Thoracic aorta (tissue), 2 donors: ENCODE results near the gene TEX48. TPM values are rescaled to one million over a fixed set of nuclear protein-coding genes. Genes with fewer than 3 reads are reported as not detected.

Experiments used
- ATAC-seq: fragments of 150-250 bp; one replicate; pipeline ENCODE4 v1.8.0; 2017; ENCODE audit warnings: low read depth; ENCODE audit not compliant: insufficient number of reproducible peaks, low FRiP score
- DNase-seq: peaks from one replicate; pipeline ENCODE4 v3.0.0-alpha.2; 2020; ENCODE audit warnings: low spot score
- H3K27ac ChIP-seq, 2 donors: fragments of 200-600 bp; sonication (generic); 1 replicate in 1 of 2; 2 replicates in 1 of 2; pipeline ENCODE4 v1.5.1; 2016; ENCODE audit warnings: mild to moderate bottlenecking in 2 of 2, moderate library complexity in 2 of 2
- H3K27me3 ChIP-seq: fragments of 200-600 bp; sonication (generic); replicated peaks from 2 replicates; pipeline ENCODE4 v1.6.0; 2016; ENCODE audit warnings: mild to moderate bottlenecking; ENCODE audit not compliant: insufficient read depth
- H3K36me3 ChIP-seq: fragments of 200-600 bp; sonication (generic); one replicate; pipeline ENCODE4 v1.5.1; 2016
- H3K4me1 ChIP-seq, 2 donors: fragments of 200-600 bp; sonication (generic); 1 replicate in 1 of 2; 2 replicates in 1 of 2; pipeline versions ENCODE4 v1.5.1 to v1.6.0; 2016; ENCODE audit warnings: low read depth in 2 of 2, mild to moderate bottlenecking in 1 of 2; ENCODE audit not compliant: control insufficient read depth in 1 of 2
- H3K4me3 ChIP-seq: fragments of 200-600 bp; sonication (generic); 2 replicates; pipeline ENCODE4 v1.5.1; 2016; ENCODE audit warnings: mild to moderate bottlenecking
- H3K9me3 ChIP-seq: fragments of 200-600 bp; sonication (generic); 2 replicates; pipeline ENCODE4 v1.5.1; 2016
- total RNA-seq, 2 donors: library from RNA; depleted of rRNA; stranded (reverse); fragments of >200 nt; gene quantifications; one replicate each; pipeline versions ENCODE4 v1.1.0 to v1.2.3, GENCODE V29; 2016
- TF ChIP-seq, protein P1 (sequence below): fragments of 200-600 bp; sonication (generic); IDR thresholded peaks from one replicate; pipeline ENCODE4 v1.5.1; 2019; ENCODE audit warnings: antibody characterized with exemption

TEX48 gene
- total RNA-seq, 2 donors from 2014 or later: not detected

DNA sequence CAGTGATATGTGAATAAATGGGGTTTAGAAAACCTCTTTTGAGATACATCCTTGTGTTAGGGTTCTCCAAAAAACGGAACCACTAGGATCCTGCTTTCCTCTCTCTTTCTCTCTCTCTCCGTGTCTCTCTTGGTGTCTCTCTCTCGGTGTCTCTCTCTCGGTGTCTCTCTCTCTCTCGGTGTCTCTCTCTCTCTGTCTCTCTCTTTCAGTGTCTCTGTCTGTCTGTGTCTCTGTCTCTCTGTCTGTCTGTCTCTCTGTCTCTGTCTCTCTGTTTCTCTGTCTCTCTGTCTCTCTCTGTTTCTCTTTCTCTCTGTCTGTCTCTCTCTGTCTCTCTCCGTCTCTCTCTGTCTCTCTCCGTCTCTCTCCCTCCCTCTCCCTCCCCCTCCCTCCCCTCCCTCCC, 7.8 kb upstream of the TEX48 start:
- DNase-seq: no peak
- Histone ChIP-seq H3K36me3 (no peaks in the 10 kb centered on the region), H3K27ac (no peak overlapping the region), H3K9me3 (no peaks in the 10 kb centered on the region), H3K4me3 (no peak overlapping the region), H3K4me1 (no peaks in the 10 kb centered on the region), H3K27me3 (no peaks in the 10 kb centered on the region)
- TF ChIP-seq, protein P1, sequence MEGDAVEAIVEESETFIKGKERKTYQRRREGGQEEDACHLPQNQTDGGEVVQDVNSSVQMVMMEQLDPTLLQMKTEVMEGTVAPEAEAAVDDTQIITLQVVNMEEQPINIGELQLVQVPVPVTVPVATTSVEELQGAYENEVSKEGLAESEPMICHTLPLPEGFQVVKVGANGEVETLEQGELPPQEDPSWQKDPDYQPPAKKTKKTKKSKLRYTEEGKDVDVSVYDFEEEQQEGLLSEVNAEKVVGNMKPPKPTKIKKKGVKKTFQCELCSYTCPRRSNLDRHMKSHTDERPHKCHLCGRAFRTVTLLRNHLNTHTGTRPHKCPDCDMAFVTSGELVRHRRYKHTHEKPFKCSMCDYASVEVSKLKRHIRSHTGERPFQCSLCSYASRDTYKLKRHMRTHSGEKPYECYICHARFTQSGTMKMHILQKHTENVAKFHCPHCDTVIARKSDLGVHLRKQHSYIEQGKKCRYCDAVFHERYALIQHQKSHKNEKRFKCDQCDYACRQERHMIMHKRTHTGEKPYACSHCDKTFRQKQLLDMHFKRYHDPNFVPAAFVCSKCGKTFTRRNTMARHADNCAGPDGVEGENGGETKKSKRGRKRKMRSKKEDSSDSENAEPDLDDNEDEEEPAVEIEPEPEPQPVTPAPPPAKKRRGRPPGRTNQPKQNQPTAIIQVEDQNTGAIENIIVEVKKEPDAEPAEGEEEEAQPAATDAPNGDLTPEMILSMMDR: no peak
- no peak for ATAC-seq

DNA sequence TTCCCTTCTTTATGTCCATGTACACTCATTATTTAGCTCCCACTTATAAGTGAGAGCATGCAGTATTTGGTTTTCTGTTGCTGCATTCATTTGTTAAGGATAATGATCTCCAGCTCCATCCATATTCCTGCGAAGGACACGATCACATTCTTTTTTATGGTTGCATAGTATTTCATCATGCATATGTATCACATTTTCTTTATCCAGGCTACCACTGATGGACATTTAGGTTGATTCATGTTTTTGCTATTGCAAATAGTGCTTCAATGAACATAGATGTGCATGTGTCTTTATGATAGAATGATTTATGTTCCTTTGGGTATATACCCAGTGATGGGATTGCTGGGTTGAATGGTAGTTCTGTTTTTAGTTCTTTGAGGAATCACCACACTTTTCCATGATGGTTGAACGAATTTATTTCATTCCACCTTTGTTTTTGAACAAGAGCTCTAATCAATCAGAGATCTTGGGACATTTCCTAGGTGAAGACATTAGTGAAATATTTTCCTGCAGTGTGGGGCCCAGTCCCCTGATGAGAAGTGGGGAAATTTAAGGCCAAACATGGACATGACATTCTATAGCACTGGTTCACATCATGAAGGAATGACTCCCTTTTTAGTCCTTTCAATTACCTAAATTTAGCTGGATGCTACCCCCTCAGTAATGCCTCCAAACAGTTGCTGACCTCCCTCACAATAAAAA, 7.1 kb upstream of the TEX48 start:
- no peaks in the 10 kb centered on the region for H3K4me1 ChIP-seq
- ATAC-seq: no peak
- TF ChIP-seq, protein P1: no peak

DNA sequence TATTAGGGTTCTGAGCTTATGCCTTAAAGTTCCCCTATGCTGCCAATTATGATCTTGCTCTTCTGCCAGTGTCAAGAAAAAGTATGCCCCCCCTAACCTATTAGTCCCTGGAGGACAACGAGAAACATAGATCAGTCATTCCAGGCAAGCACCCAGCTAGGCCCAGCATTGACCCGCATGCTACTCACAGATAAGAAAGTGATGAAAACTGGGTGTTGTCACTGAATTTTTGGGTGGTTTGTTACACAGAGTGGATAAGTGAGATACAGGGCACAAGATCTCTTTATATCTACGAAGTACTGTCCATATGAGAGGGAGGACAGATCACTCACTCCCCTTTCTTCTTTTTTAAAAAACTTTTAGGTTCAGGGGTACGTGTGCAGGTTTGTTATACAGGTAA, 6.4 kb upstream of the TEX48 start:
- no peak for ATAC-seq
- TF ChIP-seq, protein P1: no peak
- H3K27me3 ChIP-seq: no peaks in the 10 kb centered on the region
- H3K4me1 ChIP-seq: no peaks in the 10 kb centered on the region
- no peak for DNase-seq
- H3K9me3 ChIP-seq: no peaks in the 10 kb centered on the region
- no peaks in the 10 kb centered on the region for H3K36me3 ChIP-seq
- H3K27ac ChIP-seq: no peak overlapping the region
- H3K4me3 ChIP-seq: no peak overlapping the region

More for the DNA sequence above, 7.1 kb upstream of the TEX48 start:
- no peaks in the 10 kb centered on the region for H3K9me3 ChIP-seq
- no peak overlapping the region for H3K4me3 ChIP-seq
- no peaks in the 10 kb centered on the region for H3K36me3 ChIP-seq
- DNase-seq: no peak
- no peaks in the 10 kb centered on the region for H3K27me3 ChIP-seq
- H3K27ac ChIP-seq: no peak overlapping the region

DNA sequence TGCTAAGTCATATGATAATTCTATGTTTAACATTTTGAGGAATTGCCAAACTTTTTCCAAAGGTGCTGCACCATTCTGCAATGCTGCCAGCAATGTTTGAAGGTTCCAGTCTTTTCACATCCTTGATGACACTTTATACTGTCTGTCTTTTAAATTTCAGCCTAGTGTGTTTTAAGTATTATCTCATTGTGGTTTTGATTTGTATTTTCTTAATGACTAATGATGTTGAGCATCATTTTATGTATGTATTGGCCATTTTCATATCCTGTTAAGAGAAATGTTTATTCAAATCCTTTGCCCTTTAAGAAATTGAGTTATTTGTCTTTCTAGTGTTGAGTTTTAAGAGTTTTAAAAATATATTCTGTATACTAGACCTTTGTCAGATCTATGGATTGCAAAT, 5.0 kb upstream of the TEX48 start:
- Histone ChIP-seq H3K27ac (no peak overlapping the region), H3K4me3 (no peak overlapping the region), H3K4me1 (no peaks in the 10 kb centered on the region), H3K9me3 (no peaks in the 10 kb centered on the region), H3K36me3 (no peaks in the 10 kb centered on the region), H3K27me3 (no peaks in the 10 kb centered on the region)
- TF ChIP-seq, protein P1: no peak
- ATAC-seq: no peak
- DNase-seq: no peak

DNA sequence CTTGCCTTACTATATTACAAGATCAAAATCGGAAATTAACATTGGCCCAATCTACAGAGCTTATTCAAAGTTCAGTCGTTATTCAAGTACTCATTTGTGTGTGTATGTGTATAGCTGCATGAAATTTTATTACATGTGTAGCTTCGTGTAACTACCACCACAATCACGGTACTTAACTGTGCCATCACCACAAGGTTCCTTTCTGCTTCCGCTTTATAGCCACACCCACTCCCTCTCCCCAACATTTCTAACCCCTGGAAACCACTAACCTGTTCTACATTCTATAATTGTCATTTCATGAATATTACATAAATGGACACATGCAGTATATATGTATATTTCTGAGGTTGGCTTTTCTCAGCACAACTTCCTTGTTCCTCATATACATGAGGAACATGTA, 4.0 kb upstream of the TEX48 start:
- no peak for DNase-seq
- ATAC-seq: no peak
- TF ChIP-seq, protein P1: no peak
- Histone ChIP-seq H3K27me3 (no peaks in the 10 kb centered on the region), H3K4me3 (no peak overlapping the region), H3K36me3 (no peaks in the 10 kb centered on the region), H3K27ac (no peak overlapping the region), H3K9me3 (no peaks in the 10 kb centered on the region), H3K4me1 (no peaks in the 10 kb centered on the region)
